ELR (cell line): ENCODE results near the gene JMJD1C.
"Not testable (repeated sequence)": the region's sequence is repeated elsewhere in the genome, so short reads cannot be mapped to it uniquely, and the experiment has no call there.

Source experiments
- DNase-seq: peaks from one replicate; pipeline ENCODE4 v3.0.0-alpha.2; 2015; ENCODE audit warnings: low read depth

JMJD1C gene

DNA sequence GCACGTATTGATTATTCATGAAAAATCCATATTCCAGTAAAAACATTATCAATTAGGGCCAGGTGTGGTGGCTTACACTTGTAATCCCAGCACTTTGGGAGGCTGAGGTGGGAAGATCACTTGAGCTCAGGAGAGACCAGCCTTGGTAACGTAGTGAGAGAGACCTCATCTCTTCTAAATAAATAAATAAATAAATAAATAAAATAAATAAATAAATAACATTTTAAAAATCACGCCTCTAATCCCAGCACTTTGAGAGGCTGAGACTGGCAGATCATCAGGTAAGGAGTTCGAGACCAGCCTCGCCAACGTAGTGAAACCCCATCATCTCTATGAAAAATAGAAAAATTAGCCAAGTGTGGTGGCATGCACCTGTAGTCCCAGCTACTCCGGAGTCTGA lies 300.5 kb downstream of the JMJD1C start:
- DNase-seq, result no peak

DNA sequence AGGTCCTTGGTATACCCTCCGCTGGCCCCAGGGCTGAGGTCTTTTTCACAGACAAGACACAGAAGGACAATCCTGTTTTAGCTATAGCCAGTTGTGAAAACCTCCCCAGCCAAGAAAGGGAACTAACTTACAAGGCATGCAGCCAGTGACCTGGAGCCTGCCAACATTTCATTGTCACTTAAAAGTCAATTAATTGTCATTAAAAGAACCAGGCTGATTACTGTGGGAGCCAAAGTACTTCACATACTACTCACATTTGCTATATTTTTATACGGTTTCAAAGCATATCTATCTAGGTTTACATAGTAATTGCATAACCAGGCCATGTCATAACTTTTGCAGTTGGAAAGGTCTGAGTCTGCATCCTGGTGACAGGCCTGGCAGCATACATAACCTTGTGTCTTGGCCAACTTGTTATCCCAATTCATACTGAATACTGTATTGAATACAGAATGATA lies 301.6 kb downstream of the JMJD1C start:
- no peak for DNase-seq

DNA sequence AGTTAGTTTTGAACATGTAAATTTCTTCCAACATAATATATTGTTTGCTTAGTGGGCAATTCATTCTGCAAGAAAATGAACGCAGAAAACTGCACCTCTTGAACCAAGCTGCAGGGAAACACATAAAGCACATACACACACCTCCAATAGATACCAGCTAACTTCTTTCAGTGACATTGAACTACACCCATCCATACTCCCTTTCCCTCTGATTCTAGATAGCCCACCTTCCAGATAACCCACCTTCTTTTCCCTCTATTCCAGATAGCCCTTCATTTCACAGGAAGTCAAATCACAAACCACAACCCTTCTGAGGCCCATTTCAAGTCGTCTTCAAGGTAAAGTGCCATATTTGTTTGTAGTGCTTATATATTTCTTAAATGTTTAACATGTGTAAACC lies 304.2 kb downstream of the JMJD1C start:
- no peak for DNase-seq

DNA sequence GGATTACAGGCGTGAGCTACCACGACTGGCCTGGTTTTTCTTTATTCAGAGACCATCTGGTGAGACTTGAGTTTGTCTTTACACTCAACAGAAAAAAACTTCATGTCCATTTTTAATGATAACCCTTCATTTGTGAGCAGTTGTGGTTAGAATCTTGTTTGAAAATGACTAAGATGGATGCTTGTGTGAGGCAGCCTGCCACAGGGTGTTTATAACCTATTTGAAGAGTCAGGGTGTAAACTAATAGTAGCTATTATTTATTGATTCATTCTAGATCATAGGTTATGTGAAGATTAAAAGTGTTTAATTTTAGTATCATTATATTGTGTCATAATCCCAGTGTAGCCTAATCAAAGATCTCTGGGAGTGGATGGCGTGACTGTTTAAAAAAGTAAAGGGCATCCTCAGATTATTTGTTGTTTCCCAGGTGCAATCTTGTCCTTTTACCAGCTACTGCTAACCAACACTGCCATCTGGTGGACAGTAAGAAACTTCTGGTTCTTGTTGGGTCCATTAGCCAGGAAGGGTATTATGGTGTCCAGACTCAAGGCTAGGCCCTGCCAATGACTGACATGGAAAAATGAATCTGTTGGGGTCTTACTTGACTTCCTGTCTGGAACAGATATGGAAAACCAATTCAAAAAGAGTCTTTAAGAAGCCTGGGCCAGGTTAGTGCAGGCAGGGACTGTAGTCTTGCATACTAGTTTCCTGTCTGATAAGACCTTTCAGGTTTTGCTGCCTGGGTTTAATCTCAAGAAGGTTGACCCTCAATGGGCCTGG lies 307.7 kb downstream of the JMJD1C start:
- peak; percentile 90 for DNase-seq

DNA sequence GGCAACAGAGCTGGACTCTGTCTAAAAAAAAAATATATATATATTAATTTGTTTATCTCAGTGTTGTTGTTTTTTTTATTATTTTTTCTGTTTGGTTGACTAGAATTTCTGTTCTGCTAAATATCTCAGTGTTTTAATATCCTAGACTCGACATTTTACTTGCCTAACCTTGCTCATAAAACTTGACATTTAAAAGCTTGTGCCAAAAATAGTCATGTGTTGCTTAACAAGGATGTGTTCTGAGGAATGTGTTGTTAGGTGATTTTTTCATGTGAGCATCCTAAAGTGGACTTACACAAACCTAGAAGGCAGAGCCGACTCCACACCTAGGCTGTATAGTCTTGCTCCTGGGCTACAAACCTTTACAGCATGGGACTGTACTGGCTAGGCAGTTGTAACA lies 309.5 kb downstream of the JMJD1C start:
- DNase-seq, result no peak

DNA sequence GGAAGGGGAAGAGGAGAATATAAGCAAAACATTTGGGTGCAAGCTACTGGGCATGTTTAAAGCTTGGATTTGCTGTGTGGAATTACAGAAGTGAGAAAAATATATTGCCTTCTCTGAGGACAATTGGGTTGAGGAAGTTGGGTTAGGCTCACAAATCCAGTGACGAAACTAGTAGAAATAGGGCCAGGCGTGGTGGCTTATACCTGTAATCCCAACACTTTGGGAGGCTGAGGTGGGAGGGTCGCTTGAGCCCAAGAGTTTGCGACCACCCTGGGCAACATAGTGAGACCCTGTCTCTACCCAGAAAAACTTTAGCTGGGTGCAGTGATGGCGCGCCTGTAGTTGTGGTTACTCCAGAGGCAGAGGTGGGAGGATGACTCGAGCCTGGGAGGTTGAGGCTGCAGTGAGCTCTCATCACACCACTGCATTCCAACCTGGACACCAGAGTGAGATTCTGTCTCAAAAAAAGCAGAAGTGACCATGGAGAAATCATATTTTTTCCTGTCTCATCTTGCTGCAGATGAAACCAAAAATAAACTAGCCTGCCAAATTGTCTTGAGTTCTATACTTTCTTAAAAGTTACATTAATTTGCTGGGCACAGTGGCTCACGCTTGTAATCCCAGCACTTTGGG lies 310.3 kb downstream of the JMJD1C start:
- no peak for DNase-seq

DNA sequence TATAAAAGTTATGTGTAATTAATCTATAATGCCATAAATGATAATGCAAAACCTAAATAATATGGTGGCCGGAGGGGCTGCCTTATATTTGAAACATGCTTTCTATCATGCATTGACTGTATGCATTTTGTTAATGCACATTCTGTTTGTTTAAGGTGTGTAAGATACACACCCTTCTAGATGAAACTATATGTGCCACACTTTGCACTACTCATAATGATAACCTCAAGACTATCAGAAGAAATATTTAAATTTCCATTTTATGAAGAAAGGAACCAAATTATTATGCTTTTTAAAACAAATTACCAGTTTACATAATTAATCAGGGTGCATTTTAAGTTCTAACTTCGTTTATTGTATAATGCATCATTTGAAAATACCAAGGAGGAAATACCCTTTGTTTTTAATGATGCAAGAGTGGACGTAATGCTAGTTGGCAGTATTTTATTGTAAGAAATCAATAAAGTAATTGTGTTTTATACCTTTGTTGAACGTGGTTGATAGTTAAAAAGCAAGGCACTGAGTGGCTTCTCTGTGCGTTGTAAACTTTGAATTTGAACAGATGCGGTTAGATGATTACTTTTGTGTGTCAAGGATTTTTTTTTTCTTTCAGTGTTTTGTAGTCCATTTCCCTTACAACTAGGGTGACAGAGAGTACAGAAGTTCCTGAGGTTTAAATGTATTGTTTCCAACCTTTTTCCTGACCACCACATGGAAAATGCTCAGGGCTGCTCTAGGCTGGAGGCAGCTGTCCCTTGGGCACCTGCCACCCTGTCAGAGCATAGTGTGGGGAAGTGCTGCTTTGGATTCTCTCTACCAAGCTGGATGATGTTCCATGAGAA lies 311.0 kb downstream of the JMJD1C start:
- DNase-seq, result no peak

DNA sequence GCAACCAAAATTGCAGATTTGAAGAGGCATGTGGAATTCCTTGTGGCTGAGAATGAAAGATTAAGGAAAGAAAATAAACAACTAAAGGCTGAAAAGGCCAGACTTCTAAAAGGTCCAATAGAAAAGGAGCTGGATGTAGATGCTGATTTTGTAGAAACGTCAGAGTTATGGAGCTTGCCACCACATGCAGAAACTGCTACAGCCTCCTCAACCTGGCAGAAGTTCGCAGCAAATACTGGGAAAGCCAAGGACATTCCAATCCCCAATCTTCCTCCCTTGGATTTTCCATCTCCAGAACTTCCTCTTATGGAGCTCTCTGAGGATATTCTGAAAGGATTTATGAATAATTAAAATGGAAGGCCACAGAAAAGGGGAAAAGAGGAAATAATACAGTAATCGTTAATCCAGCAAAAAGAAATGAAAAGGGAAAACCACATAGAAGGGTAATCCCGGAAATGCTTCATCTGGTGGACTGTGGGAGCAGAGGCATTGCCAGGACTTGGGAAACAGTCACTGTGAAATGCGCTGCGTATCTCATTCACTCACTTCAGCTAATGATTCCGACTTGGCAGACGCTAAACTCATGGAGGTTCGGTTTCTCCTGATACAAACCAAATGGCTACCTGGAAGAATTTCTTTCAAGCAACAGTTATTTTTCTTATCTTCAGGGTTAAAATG lies 311.8 kb downstream of the JMJD1C start:
- not testable (repeated sequence) for DNase-seq

DNA sequence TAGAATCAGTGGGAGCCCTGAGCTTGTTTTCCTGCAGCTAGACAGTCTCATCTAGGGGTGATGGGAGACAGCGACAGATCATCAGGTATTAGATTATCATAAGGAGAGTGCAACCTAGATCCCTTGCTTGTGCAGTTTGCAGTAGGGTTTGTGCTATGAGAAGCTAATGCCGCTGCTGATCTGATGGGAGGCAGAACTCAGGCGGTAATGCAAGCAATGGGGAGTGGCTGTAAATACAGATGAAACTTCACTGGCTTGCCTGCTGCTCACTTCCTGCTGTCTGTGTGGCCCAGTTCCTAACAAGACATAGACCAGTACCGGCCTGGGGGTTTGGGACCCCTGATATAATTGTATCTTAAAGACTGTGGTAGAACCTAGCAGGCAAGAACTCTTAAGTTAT lies 315.0 kb downstream of the JMJD1C start:
- no peak for DNase-seq

DNA sequence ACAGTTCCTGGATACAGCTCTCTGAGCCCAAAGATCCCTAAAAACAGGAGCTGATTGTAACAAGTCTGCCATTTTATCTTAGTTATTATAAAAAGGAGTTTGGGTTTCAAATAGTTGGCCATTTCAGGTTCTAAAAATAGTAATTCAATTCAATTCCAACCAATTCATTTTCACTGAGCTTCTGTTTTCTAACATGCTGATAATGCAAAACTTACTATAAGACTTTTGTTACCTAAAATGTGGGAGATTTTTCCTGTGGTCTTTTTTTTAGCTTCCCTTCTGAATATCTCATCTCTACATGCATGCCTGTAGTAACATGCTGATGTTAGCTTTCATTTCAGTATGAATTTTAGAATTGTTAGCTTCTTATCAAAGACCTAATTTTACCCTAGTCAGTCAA lies 319.3 kb downstream of the JMJD1C start:
- DNase-seq, result no peak

DNA sequence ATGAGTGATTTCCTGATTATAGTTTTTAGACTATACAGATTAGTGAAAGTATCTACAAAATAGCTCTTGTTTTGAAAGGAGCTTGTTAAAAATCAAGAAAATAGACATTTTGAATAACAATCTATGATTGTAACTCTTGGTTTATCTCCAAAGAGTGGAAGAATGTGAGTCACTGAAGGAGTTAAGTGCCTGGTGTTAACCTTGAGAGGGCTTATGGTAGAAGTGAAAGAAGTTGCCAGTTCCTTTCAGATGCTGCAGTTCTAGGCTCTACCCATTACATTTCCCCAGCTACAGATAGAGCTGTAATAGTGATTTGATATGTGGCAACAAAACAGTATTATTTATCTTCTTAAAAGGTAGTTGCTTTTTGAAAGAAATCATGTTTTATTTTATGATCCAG lies 320.0 kb downstream of the JMJD1C start:
- DNase-seq, result no peak

DNA sequence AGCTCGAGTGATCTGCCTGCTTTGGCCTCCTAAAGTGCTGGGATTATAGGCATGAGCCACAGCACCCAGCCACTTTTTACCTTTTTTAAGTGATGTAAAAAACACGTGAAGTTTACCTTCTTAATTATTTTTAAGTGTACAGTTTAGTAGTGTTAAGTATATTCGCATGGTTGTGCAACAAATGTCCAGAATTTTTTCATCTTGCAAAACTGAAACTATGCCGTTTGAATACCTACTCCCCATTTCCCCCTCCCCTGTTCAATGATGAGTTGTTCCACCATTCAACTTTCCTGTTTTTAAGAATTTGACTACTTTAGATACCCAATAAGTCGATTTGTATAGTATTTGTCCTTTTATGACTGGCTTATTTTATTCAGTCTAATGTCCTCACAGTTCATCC lies 321.8 kb downstream of the JMJD1C start:
- no peak for DNase-seq

DNA sequence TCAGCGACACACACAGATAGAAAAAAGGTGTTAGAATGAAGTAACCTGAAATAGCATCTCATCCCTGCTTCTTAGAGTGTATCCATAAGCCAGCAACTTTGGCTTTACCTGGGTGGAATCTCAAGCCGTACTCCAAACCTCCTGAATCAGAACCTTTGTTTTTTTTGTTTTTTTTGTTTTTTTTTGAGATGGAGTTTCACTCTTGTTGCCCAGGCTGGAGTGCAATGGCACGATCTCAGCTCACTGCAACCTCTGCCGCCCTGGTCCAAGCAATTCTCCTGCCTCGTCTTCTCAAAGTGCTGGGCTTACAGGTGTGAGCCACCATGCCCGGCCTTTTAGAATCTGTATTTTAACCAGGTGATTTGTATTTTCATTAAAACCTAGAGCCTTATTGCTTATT lies 323.6 kb downstream of the JMJD1C start:
- no peak for DNase-seq

DNA sequence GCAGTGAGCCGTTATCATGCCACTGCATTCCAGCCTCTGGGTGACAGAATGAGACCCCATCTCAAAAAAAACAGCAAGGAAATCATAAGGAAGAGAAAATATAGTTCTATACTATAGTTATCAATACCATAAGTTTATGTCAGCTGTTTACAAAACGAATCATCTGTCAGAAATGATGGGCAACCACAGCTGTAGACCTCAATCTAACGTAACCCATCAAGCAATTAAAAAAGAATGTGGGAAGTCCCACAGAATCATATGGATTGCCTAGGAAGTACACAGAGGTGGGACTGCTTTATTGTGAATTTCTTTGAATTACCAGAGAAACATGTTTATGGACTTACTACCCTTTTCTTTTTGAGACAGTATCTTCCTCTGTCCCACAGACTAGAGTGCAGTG lies 325.7 kb downstream of the JMJD1C start:
- DNase-seq, result no peak

DNA sequence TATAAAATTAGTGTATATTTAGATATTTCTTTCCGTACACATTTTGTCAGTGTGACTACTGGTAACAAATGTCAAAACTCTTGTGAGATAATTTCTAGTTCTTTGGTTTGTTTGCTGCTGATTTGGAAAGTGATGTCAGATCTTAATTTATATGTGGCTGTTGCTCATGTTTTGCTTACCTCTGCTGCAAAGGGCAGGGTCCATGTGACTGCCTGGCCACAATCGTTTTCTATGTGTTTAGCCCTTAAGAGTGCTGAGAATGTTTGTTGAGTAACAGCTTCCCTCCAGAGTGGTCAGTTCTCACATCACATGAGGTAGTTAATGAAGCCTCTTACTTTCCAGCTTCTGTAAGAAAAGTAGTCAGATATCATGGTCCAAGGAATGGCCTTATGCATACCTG lies 328.5 kb downstream of the JMJD1C start:
- no peak for DNase-seq

DNA sequence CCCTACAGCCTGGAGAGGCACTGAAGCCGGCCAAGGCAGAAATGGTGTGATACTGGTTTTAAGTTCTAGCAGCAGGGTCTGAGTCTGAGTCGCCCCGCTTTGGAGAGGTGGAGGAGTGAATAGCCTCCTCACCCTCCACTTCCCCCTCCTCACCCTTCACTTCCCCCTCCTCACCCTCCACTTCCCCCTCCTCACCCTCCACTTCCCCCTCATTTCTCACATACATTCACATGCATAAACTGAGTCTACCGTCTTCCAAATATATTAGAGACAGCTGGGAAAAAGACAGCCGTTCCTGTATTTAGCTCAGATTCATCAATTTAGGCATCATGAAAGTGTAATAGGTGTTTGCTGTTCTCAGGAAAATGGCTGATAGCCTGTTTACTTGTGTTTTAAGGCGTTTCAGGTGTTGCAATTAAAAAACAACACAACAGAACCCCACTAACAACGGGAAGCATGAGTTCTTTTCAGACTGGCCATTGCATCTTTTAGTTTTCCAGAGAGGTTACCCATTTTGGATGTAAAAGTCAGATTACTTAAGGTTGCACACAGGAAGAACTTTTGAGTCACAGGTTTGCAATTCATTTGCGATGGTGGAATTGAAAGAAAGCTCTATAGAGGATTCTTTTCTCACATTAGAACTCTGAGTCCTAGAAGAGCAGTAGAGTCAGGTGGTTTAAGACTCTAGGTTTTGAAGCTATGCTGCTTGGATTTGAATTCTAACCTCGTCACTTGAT lies 331.8 kb downstream of the JMJD1C start:
- peak; percentile 61 for DNase-seq

DNA sequence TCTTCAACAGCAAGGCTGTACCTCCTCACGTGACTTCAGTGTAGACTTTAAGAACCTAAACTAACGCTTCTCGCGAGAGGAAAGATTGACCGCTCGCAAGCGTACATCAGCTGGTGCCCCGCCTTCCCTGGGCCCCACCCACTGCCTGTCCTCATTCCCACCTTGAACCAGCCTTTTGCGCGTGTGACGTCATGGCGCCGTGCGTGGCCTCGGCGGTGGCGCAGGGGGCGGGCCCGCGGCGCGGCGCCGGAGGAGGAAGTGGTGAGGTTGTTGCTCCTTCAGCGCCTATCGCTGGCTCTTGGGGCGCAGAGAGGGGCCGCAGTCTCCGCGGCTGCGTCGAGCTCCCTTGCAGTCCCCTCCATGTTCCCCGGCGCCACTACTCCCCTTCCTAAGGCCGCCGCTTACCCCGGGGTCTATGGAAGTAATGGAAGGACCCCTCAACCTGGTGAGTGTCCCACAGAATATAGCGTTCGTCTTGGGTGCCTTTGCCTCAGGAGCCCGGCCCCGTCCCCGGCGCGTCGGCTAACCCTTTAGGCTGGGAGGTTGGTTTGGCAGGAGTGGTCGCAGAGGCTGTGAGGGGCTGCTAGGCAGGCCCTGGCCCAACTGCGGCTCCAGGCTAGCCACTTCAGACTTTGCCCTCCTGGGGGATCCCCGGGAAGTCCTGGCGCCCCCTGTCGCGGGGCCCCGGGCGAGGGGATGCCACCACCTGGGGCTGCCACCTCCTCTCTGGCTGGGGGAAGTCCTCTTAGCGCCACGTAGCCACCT lies 332.5 kb downstream of the JMJD1C start, which contains the start of gene NRBF2:
Gene NRBF2 (plus strand): TSS at position 273 of the 765 bp plus-strand sequence. CDS start 143 bp downstream, at position 416.
- peak; percentile 98 for DNase-seq

DNA sequence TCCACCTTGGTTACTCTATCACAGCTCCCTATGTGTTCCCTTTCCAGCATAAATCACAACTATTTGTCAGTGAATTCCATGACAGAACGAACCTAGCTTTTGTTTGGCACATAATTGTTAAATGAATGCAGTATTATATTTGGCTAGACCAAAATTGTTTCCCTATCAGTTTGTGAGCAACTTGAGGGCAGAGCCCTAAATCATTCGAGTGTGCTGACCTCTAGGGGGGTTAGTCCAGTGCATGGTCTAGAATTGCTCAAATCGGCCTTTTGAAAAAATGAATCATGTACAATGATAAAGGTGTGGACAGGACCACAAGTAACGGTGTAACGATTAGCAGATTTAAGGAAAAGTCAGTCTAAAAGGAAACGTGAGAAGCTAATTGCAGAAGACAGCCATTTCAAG lies 333.1 kb downstream of the JMJD1C start:
- no peak for DNase-seq

DNA sequence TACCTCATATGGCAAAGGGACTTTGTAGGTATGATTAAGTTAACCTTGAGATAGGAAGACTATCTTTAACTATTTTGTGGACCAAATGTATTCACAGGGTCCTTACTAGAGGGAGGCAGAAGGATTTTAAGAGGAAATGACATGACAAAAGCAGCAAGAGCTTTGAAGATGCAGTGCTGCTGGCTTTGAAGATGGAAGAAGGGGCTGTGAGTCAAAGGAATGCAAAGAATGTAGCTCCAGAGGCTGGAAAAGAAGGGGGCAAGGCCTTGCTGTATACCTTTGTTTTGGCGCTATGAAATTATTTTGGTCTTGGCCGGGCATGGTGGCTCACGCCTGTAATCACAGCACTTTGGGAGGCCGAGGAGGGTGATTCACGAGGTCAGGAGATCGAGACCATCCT lies 335.9 kb downstream of the JMJD1C start:
- DNase-seq, result no peak

DNA sequence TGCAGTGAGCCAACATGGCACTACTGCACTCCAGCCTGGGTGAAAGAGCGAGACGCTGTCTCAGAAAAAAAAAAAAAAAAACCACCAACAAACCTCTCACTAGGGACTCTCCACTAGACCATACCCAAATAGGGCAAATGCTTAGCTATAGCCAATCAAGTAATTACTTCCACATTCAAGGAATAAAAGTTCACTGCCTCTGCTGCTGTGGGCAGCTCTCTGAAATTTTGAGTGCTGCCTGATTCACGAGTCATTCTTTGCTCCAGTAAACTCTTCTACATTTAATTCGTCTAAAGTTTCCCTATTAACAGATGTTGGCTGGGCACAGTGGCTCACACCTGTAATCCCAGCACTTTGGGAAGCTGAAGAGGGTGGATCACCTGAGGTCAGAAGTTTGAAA lies 337.3 kb downstream of the JMJD1C start:
- no peak for DNase-seq

DNA sequence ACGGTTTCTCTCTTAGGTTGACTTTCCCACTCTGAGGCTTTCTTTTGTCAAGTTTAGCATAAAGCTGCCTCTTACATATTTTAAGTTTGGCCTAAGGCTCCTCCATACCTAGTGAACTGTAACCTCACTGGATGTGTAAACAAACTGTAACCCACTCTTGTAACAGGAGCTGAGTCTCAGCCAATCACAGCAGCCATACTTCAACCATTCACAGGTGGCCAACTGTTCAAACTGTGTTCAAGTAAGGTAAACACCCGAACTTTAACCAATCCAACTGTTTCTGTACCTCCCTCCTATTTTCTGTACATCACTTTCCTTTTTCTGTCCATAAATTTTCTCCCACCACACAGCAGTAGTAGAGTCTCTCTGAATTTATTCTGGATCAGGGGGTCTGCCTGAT lies 340.3 kb downstream of the JMJD1C start:
- DNase-seq, result no peak
